Endodermal cell (in vitro differentiated cells): ENCODE measurements around the gene PRAMEF11. TPM values are rescaled to one million over a fixed set of nuclear protein-coding genes. Genes with fewer than 3 reads are reported as not detected.
"Not testable (repeated sequence)": the region's sequence is repeated elsewhere in the genome, so short reads cannot be mapped to it uniquely, and the experiment has no call there.

Source experiments
- DNase-seq: peaks from one replicate; pipeline ENCODE4 v3.0.0-alpha.2; 2017
- H3K27ac ChIP-seq: 2 replicates; pipeline ENCODE4 v1.5.1; 2013; ENCODE audit warnings: mild to moderate bottlenecking, low read depth, low read length, moderate library complexity
- H3K27me3 ChIP-seq: 2 replicates; pipeline ENCODE4 v1.6.1; 2013; ENCODE audit warnings: mild to moderate bottlenecking, low read length, moderate library complexity; ENCODE audit not compliant: insufficient read depth, control insufficient read depth, poor library complexity, severe bottlenecking
- H3K36me3 ChIP-seq: 2 replicates; pipeline ENCODE4 v1.7.0; 2013; ENCODE audit warnings: mild to moderate bottlenecking, low read length, moderate library complexity; ENCODE audit not compliant: control insufficient read depth, insufficient read depth
- H3K4me1 ChIP-seq: one replicate; pipeline ENCODE4 v1.7.0; 2013; ENCODE audit warnings: low read length; ENCODE audit not compliant: control insufficient read depth, insufficient read depth
- H3K4me3 ChIP-seq: 2 replicates; pipeline ENCODE4 v1.5.1; 2013; ENCODE audit warnings: mild to moderate bottlenecking, low read length, moderate library complexity
- H3K9ac ChIP-seq: 2 replicates; pipeline ENCODE4 v1.6.1; 2013; ENCODE audit warnings: mild to moderate bottlenecking, low read length, moderate library complexity; ENCODE audit not compliant: poor library complexity, severe bottlenecking; ENCODE audit errors: extremely low read depth
- H3K9me3 ChIP-seq: 2 replicates; pipeline ENCODE4 v1.6.1; 2013; ENCODE audit warnings: mild to moderate bottlenecking, low read length, moderate library complexity; ENCODE audit not compliant: control insufficient read depth
- H3K27ac Mint-ChIP-seq: 2 replicates; pipeline ENCODE4 v1.8.0; 2020; ENCODE audit warnings: mixed read lengths
- H3K27me3 Mint-ChIP-seq: 2 replicates; pipeline ENCODE4 v1.8.0; 2021; ENCODE audit warnings: mild to moderate bottlenecking, mixed read lengths; ENCODE audit not compliant: insufficient read depth
- H3K36me3 Mint-ChIP-seq: 2 replicates; pipeline ENCODE4 v1.8.0; 2020; ENCODE audit warnings: low read depth, mixed read lengths
- H3K4me1 Mint-ChIP-seq: 2 replicates; pipeline ENCODE4 v1.8.0; 2020; ENCODE audit warnings: mixed read lengths
- H3K4me3 Mint-ChIP-seq: 2 replicates; pipeline ENCODE4 v1.8.0; 2020; ENCODE audit warnings: mild to moderate bottlenecking, moderate library complexity, mixed read lengths
- H3K9me3 Mint-ChIP-seq: 2 replicates; pipeline ENCODE4 v1.8.0; 2020; ENCODE audit warnings: mild to moderate bottlenecking, mixed read lengths
- WGBS, 2 experiments: methylation state at CpG; one replicate each; pipeline versions ENCODE4 v1.1.5 to v1.1.7; 2013; ENCODE audit warnings: missing lambda C conversion rate in 2 of 2, mixed read lengths in 1 of 2; ENCODE audit not compliant: insufficient coverage in 1 of 2, insufficient read length in 1 of 2; 5-methylcytosine and 5-hydroxymethylcytosine counted together
- long read RNA-seq, 4 experiments: library from polyadenylated mRNA in 2 of 4; library from RNA in 1 of 4; library from capped mRNA in 1 of 4; stranded (forward) in 3 of 4; unstranded in 1 of 4; transcript quantifications; one replicate each; pipeline ENCODE4 v2.0.0, GENCODE V29; 2020 to 2021; ENCODE audit warnings: inconsistent platforms in 1 of 4
- polyA plus RNA-seq, 2 experiments: library from polyadenylated mRNA; stranded (reverse); fragments of 50-300 nt; gene quantifications; one replicate each; pipeline ENCODE4 v1.2.3, GENCODE V29; 2013
- total RNA-seq, 2 donors: library from RNA; stranded (reverse); fragmentation: NEBNext Ultra II Directional in 1 of 2; extraction: Animal tissue kit (Norgen Biotek cat#: 25700) in 1 of 2; gene quantifications; 2 replicates in 1 of 2; 3 replicates in 1 of 2; pipeline ENCODE4 v1.2.1, GENCODE V29; 2021

The PRAMEF11 gene
- total RNA-seq = not detected
- not detected for polyA plus RNA-seq (2013, experiment 1 of 2)
- not detected for polyA plus RNA-seq (2013, experiment 2 of 2)
- long read RNA-seq, experiment 1 = 0 reads
- long read RNA-seq, experiment 2 = 0 reads
- long read RNA-seq, experiment 3 = 0 reads
- long read RNA-seq, experiment 4 = 0 reads

GRCh38 chr1:12831310-12831709, at the start of gene PRAMEF11:
Gene PRAMEF11 (minus strand): TSS chr1:12831410. CDS start chr1:12828789, 2,621 bp downstream.
- H3K4me1 ChIP-seq, H3K4me1 Mint-ChIP-seq, H3K9me3 ChIP-seq, H3K4me3 Mint-ChIP-seq, H3K36me3 ChIP-seq, DNase-seq, H3K27me3 Mint-ChIP-seq, H3K9ac ChIP-seq, H3K36me3 Mint-ChIP-seq, H3K4me3 ChIP-seq, H3K27ac ChIP-seq, H3K27ac Mint-ChIP-seq, H3K27me3 ChIP-seq: not testable (repeated sequence)
- WGBS, 2 experiments = 21% methylated on average over 2 of the region's 3 CpGs; no CpG with 5 or more reads in 1 of the 2 experiments
- peaks cover 62% of the 10 kb centered on the region for H3K9me3 Mint-ChIP-seq

- not testable (repeated sequence) for H3K4me1 ChIP-seq, H3K9ac ChIP-seq, H3K36me3 ChIP-seq, H3K27ac ChIP-seq, H3K9me3 ChIP-seq, DNase-seq, H3K27me3 Mint-ChIP-seq, H3K4me1 Mint-ChIP-seq, H3K36me3 Mint-ChIP-seq, H3K27ac Mint-ChIP-seq, H3K4me3 ChIP-seq, H3K27me3 ChIP-seq, H3K4me3 Mint-ChIP-seq
- peaks cover 15% of the 10 kb centered on the region for H3K9me3 Mint-ChIP-seq
- WGBS, 2 experiments = 63% methylated on average over 3 of the region's 4 CpGs; no CpG with 5 or more reads in 1 of the 2 experiments
These were observed 47.2 kb upstream of the PRAMEF11 start for GRCh38 chr1:12878453-12878852.

GRCh38 chr1:12863131-12863880, 32.1 kb upstream of the PRAMEF11 start:
- WGBS, 2 experiments = no CpG with 5 or more reads among the region's 7 CpGs
- H3K4me1 ChIP-seq, H3K27ac ChIP-seq, H3K9me3 ChIP-seq, H3K9ac ChIP-seq, H3K4me1 Mint-ChIP-seq, H3K4me3 ChIP-seq, H3K4me3 Mint-ChIP-seq, H3K36me3 ChIP-seq, H3K36me3 Mint-ChIP-seq, H3K27me3 ChIP-seq, H3K27ac Mint-ChIP-seq, DNase-seq, H3K27me3 Mint-ChIP-seq: not testable (repeated sequence)
- H3K9me3 Mint-ChIP-seq = peaks cover 54% of the 10 kb centered on the region

GRCh38 chr1:12856786-12857185, 25.6 kb upstream of the PRAMEF11 start, which contains the start of gene PRAMEF2:
Gene PRAMEF2 (plus strand): TSS chr1:12857086. CDS start chr1:12859010, 1,924 bp downstream.
- H3K27me3 Mint-ChIP-seq, H3K36me3 ChIP-seq, H3K4me3 ChIP-seq, H3K27ac ChIP-seq, H3K9ac ChIP-seq, H3K27me3 ChIP-seq, DNase-seq, H3K4me3 Mint-ChIP-seq, H3K27ac Mint-ChIP-seq, H3K4me1 ChIP-seq, H3K4me1 Mint-ChIP-seq, H3K36me3 Mint-ChIP-seq: not testable (repeated sequence)
- WGBS, 2 experiments = no CpG with 5 or more reads among the region's 2 CpGs
- H3K9me3 Mint-ChIP-seq = peaks cover 78% of the 10 kb centered on the region
- H3K9me3 ChIP-seq = peaks cover 13% of the 10 kb centered on the region
